GM18870 (cell line): ENCODE results near the gene CCL27.
"Not testable (repeated sequence)": the region's sequence is repeated elsewhere in the genome, so short reads cannot be mapped to it uniquely, and the experiment has no call there.

ENCODE experiments used
- ATAC-seq: cut with Tn5 transposase; IDR thresholded peaks from one replicate; pipeline ENCODE4 v1.9.1; 2021; ENCODE audit warnings: moderate library complexity; ENCODE audit not compliant: unreplicated experiment

CCL27 gene

DNA sequence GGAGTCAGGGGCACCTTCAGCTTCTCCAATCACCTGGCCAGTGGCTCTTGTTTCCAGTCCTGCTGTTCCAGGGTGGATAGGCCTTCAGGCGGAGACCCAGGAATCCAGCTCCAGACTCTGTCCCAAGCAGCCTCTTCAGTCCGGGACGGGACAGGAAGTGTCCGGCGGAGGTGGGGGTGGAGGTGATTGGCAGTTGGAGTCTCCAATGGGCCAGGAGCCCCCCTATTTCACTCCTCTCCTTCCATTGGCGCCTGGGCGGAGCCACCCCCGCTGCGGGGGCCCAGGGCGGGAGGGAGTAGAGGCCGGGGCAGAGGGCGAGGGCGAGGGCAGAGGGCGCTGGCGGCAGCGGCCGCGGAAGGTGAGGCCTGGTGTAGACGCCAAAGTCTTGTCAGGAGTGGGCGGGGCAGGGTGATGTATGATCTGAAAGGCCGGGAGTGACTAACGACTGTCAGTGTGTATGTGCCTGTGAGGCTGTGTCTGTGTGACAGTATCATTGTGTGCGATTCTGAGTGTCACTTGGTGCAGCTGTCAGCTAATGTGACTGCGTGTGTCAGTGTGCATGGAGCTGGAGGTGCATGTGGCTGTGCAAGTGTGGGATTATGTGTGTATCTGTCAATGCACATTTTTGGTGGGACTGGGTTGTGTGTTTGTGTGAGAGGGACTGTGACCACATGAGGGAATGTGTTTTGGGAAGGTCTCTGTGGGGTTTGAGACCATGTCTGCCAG lies 10.4 kb downstream of the CCL27 start, which contains the start of gene IL11RA:
Gene IL11RA (plus strand): TSS at position 310 of the 726 bp plus-strand sequence. CDS start 3,033 bp downstream, outside the sequence.
- ATAC-seq = no peak

DNA sequence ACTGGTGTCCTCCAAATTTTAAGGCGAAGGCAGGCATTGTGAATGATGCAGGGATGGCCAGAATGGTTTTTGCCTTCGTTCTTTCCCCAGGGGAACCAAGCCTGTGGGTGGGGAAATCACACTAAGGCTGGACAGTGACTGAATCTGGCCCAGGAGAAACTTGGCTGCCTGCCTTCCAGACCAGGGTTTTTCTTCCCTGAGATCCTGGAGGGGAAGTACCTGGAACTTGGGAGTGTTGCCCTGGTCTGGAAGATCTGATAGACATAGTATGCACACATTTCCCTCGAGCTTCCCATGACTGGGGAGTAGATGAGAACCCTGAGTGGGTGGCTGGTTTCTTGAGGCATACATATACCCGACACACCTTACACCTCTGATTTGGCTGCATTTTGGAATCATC lies 11.1 kb downstream of the CCL27 start:
- ATAC-seq = no peak

DNA sequence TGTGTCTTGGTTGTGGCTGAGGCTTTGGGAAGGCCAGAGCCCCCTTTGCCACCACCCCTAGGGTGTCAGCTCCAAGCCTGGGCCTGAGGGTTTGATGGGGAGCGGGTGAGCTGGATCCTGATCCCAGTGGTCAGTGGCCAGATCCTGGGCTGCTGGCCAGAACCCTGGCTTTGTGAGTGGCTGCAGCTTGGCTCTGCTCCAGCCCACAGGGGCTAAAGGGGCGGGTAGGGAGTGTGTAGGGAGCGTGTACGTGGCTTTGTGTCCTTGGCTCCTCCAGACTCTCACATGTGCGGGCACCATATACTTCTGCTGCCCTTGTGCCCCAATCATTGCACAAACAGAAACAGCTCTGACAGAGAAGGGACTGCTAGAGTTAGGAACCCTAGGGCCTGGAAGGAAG lies 11.6 kb downstream of the CCL27 start:
- ATAC-seq = no peak

DNA sequence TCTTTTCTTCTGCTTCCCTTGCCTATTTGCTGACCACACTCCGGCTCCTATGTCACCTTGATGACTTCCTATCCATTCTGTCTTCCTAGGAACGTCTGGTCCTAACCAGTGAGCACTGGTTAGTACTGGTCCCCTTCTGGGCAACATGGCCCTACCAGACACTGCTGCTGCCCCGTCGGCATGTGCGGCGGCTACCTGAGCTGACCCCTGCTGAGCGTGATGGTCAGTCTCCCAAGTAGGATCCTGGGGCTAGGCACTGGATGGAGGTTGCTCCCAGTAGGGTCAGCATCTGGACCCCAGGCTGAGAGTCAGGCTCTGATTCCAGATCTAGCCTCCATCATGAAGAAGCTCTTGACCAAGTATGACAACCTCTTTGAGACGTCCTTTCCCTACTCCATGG lies 13.8 kb downstream of the CCL27 start:
- no peak for ATAC-seq

DNA sequence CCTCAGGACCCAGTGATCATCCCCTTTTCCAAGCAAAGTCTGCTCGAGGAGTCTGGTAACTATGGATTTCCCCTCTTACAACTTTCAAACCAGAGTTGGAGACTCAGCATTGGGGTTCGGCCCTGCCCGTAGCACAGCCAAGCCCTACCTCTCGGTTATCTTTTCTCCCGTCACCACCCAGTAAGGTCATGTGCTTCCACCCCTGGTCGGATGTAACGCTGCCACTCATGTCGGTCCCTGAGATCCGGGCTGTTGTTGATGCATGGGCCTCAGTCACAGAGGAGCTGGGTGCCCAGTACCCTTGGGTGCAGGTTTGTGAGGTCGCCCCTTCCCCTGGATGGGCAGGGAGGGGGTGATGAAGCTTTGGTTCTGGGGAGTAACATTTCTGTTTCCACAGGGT lies 14.8 kb downstream of the CCL27 start:
- no peak for ATAC-seq

DNA sequence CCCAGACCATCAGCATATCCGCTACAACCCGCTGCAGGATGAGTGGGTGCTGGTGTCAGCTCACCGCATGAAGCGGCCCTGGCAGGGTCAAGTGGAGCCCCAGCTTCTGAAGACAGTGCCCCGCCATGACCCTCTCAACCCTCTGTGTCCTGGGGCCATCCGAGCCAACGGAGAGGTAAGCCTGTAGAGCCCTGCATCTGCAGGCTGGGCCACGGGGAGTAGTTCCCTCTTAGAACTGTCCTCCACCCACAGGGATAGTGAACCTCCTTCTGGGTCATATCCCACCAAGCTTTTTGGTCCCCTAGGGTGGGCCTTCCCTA lies 15.4 kb downstream of the CCL27 start:
- no peak for ATAC-seq

DNA sequence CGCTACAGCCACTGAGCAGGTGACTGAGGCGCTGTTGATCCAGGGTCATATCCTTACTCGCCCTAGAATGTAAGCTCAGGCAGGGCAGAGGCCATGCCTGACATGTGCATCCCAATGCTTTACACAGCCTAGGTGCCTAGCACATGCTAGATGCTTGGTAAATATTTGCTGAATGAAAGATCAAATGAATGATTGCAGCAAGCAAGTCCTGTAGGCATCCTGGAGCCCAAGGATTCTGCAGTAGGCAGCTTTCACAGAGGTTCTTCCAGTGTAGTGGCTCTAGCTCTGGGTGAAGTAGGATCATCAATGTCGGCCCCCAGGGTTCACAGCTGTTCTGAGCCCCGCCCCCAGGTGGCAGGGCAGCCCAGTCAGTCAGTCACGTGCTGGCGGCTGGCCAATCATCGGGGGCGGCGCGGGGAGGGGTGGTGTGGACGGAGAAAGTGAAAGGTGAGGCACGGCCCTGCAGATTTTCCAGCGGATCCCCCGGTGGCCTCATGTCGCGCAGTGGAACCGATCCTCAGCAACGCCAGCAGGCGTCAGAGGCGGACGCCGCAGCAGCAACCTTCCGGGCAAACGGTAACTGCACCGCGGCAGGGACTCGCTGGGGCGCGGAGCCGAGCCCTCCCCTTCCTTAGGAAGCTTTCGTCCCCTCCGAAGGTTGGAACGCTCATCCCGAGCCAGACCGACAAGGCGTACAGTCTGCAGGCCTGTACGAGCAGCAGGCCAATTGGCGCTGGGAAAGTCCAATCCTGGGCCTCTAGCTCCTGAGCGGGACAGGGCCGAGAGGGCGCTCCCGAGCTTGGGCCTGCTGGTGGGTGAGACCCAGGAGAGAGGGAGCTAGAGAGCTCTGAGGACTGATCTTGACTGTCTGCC lies 16.0 kb downstream of the CCL27 start, which contains the start of gene GALT:
Gene GALT (plus strand): TSS at position 465 of the 873 bp plus-strand sequence. CDS start 30 bp downstream, at position 495.
- peak; percentile 70 for ATAC-seq

DNA sequence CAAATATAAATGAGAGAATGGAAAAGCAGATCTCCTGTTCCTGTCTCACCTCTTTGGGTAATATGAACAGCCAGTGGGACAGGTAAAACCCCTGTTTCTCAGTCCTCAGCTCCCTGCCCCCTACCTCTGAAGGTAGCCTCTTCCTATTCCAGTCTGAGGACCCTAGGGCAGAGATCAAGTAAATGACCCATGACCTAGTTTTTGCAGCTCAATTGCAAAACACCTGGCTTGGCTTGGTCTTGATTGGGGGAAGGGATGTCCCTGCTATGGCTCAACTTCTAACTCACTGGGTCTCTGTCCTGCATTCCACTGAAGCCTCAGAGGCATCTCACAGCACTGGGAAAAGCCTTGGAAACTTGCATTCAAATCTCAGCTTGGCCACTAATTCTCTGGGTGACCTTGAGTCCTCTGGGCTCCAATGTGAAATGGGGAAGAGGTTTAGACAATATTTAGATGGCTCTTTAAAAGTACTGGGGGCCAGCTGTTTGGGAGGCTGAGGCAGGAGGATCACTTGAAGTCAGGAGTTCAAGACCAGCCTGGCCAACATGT lies 17.6 kb downstream of the CCL27 start:
- no peak for ATAC-seq

DNA sequence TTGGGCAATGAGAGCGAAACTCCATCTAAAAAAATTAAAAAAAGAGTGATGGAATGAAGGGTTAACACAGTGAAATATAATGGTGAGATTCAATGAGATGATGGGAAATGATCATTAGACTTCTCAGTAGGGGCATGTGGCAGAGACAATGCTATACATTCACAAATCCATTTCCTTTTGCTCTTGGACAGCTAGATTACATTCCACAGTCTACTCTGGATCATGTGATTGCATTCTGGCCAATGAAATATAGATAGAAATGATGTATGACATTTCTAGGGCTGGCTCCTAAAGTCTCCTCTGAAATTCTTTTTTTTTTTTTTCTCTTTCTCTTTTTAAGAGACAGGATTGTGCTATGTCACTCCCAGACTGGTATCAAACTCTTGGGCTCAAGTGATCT lies 19.8 kb downstream of the CCL27 start:
- ATAC-seq = no peak

DNA sequence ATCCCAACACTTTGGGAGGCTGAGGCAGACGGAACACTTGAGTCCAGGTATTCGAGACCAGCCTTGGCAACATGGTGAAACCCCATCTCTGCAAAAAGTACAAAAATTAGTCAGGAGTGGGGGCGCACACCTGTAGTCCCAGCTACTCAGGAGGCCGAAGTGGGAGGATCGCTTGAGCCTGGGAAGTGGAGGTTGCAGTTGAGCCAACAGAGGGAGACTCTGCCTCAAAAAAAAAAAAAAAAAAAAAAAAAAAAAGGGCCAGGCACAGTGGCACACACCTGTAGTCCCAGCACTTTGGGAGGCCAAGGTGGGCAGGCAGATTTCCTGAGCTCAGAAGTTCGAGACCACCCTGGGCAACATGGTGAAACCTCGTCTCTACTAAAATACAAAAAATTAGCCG lies 23.1 kb downstream of the CCL27 start:
- not testable (repeated sequence) for ATAC-seq

DNA sequence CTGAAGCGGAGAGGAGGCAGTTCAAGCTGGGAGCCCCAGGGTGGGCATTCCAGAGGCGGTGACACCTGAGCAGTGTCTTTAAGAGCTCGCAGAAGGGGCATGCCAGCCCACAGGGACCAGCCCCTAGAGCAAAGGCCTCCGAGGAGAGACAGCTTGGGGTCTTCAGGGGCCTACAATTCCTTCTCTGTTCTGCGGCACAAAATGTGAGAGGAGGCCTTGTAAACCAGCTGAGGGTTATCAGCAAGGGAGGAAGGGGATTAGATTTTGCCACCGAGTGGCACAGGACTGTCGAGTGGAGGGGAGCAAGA lies 24.4 kb downstream of the CCL27 start:
- no peak for ATAC-seq

DNA sequence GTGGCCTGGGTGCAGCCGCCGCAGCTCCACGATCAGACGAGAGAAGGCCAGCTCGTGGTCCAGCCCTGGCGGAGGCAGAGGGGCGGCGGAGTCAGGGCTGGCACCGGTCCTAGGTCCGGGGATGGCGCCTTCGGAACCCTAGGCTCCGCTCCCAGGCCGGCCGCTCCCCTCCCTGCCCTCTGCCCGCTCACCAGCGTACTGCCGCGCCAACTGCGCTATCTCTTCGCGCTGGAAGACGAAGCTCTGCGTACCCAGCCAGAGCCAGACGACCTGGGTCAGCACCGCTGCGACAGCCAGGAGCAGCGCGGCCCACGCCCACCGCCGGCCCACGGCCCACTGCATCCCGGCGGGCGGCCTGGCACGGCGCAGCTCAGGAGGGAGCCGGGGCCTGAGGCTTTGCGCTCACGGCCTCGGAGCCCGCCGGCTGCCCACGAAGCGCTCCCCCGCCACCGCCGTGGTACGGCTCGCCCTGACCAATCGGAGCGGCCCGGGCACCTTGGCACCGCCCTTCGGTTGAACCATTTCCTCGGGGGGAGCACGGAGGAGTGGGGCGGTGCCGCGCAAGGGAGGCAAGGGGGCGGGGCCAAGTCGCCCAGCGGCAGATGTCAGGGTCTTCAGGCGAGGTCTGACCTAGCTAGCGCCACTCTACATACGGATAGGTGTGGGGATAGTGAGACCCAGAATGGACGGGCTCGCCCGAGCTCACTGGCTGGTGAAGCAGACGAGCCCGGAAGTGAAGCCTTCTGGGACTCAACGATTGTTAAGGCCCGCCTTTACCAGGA lies 24.9 kb downstream of the CCL27 start, which contains the start of gene SIGMAR1:
Gene SIGMAR1 (minus strand): TSS at position 432 of the 782 bp plus-strand sequence. CDS start 90 bp downstream, at position 342.
- ATAC-seq = peak; percentile 75

DNA sequence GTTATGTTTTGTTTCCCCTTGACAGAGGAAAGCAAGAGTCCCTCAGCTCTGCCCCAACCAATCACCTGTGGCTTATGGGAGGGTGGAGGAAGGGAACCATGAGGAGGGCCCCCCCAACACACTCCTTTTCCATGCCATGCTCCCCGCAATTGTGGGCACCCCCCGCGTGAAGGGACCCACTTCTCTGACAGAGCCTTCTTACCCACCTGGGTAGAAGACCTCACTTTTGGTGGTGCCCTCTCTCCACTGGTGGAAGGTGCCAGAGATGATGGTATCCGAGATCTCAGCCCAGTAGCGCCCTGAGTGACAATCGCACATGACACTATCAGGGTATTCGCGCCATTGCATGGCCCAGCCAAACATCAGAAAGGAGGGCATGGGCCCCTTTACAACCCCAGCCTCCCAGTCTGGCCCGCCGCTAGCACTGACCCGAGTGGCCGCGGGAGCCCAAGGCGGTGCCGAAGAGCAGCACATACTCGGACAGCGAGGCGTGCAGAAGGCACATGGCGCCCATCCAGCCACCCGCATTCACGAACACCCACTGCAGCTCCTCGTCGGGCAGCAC lies 25.6 kb downstream of the CCL27 start:
- ATAC-seq = peak; percentile 21

DNA sequence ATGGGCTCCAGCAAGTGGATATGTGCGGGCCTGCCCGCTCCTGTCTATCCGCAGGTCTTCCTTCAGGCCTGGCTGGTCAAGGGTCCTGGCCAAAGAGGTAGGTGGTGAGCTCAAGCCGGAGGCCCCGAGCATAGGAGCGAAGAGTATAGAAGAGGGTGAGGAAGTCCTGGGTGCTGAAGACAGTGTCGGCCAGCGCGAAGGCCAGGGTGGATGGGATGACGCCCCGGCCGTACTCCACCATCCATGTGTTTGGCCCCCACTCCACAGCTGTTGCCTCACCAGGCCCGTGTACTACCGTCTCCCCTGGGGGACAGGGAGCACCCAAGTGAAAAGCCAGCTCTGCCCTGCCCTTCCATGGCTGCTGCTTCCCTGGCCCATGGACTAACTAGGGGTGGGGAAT lies 26.9 kb downstream of the CCL27 start:
- ATAC-seq = no peak

DNA sequence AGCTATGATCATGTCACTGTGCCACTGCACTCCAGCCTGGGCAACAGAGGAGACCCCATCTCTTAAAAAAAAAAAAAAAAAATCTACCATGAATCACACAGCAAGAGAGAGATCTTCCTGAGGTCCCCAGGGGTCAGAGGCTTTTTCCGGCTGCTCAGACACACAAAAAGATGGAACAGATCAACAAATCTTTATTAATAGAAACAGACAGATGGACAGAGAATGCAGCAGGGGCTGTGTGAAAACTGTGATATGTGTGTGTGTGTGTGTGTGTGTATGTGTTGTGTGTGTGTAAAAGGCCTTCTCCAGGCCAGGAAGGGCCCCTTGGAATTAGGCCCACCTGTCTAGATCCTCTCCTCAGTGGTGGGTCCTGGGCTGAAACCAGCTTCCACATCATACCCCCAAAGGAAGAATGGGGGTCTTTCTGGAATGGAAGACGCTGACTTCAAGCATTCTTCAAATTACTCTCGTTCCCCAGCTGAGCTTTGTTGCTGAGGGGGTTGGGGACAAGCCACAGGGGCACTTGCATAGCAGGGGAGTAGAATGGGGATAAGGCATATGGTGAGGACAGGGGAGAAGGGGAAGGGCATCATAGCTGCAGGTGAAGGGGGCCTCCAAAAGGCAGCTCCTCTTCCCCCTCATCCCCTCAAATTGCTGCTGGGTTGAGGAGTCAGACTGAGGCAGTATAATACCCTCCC lies 27.8 kb downstream of the CCL27 start:
- no peak for ATAC-seq

DNA sequence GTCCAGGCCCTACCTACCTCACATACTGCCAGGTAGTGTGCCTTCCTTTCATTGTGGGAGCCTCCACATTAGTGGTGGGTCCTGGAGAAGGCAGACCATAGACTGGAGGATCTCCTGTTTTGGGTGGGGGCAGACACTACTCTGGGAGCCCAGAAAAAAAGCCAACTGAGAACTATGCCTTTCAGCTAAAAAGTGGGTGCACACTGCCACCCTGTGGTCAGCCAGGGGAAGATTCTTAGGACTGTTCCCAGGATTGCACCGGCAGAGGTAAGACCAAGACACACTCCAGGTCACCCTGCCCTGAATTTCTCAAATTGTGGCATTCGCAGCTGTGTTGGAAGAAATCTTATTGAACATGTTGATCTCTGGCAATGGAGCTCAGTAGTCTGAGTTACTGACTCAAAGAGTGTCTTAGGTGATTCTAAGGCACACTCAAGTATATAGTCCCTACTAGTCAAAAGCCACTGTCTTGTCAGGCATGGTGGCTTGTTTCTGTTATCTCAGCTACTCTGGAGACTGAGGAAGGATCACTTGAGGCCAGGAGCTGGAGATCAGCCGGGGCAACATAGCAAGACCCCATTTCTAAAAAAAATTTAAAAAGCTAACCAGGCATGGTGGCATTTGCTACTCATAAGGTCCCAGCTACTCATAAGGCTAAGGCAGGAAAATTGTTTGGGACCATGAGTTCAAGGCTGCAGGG lies 28.5 kb downstream of the CCL27 start:
- ATAC-seq = no peak

DNA sequence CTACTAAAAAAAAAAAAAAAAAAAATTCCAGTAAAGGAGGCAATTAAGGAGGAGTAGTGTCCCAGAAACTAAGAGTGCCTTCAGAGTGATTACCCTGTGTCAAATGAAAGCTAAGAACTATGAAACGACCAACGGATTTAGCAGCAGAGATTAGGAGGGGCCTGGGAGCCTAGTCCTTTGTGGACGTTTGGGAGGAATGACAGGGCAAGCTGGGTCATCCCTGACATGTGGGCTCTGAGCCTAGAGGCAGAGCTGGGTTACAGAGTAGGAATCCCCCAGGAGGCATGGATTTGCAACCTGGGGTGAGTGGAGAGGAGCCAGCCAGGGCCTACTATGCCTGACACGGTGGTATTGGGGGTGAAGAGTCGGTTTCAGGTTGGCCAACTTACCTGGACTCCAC lies 29.3 kb downstream of the CCL27 start:
- ATAC-seq = no peak

DNA sequence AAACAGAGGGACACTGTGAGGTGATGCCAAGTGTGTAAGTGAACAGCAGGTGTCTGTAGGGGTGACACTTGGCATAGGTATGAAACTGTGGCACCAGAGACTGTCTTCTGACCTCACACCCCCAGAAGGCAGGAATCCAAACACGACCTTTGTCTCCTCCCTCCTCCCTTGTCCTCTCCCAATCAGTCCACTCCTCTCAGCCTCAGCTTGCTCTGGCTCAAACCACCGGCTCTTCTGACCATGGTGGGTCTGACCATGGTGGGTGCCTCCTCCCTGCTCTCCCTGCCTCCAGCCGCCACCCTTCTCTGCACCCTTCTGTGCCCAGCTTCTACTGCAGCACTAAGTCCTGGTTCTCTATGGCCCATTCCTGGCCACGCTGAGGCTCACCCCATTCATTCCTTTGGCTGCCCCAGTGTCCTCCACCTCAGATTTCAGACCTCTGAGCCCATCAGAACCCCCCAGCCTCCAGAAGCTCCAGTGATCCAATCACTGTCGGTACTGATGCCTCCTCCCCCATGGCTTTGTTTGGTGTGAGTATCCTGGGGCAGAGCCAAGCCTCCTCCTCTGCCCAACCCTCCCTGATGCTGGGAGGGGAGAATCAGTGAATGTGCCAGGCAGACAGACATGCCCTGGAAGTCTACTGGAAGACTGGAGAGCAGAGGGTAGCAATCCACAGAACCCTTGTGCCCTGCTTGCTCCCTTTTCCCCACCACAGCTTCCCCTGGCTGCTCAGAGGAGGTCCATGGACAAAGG lies 31.9 kb downstream of the CCL27 start:
- ATAC-seq = no peak

DNA sequence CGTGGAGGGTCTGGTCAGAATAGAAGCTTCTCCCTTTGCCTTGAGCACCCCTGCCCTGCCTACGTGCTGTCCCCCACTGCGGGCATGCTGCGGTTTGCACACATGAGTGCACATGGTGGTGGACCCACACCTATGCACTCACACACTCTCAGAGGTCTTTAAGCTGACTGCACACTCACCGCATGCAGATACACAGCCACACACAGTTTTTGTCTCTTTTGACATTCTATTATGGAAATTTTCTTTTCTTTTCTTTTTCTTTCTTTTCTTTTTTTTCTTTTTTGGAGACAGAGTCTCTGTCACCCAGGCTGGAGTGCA lies 33.0 kb downstream of the CCL27 start:
- no peak for ATAC-seq
